ENCODE measurements around the gene ZMYND11.
"Not testable (repeated sequence)": the region's sequence is repeated elsewhere in the genome, so short reads cannot be mapped to it uniquely, and the experiment has no call there.

Gene ZMYND11

DNA sequence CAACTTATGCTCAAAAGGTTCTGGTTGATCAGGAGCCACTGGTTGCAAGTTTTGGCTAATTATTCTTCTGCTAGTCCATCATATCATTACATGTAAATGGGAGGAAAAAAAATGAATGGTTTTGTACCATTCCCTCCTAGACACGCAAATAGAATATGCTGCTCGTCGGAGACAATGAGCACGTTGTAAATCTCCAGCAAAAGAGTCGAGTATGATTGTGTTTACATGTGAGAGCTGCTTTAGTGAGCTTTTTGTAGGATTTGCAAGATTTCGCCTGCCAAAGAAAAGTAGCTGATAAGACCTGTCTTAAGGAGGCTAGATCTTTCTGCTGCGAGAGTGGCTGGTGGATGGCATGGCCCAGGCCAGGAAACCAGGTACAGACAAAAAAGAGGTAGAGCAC lies 109.0 kb downstream of the ZMYND11 start:
- no peak for DNase-seq (ENCODE audit: low read depth, low spot score)

DNA sequence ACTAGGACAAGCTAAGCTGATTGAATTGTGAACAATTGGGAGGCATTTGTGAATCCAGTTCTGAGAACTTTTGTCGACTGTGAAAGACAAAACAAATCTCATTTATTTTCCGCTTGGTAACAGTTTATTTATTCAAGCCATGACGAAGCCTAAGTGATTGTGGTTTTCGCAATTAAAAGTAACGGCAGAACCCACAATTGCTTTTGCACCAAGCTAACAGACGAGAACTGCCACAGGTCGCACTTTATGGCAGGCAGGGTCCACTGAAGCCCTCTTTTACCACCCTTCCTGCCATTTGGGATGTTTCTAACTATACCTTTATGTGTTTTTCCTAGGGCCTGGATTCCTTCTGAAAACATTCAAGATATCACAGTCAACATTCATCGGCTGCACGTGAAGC lies 111.2 kb downstream of the ZMYND11 start:
- no peak for DNase-seq (ENCODE audit: low read depth, low spot score)

DNA sequence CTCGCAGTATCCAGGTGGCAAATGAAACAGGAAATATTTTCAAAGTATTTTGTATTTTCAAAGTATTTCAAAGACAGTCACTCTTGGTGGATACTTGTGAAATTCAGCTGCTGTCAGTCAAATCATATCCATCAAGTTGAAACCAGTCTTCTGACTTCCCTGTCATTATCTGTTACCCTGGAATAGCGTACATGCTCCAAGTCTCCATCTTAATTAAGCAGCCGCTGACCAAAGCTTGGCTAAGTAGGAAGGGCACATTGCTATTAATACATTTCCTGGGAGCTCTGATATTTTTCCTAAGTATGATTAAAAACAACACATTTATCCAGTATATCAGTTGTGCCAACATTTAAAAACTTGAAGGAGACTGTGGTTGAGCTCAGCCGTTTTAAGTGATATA lies 112.2 kb downstream of the ZMYND11 start:
- no peak for DNase-seq (ENCODE audit: low read depth, low spot score)

DNA sequence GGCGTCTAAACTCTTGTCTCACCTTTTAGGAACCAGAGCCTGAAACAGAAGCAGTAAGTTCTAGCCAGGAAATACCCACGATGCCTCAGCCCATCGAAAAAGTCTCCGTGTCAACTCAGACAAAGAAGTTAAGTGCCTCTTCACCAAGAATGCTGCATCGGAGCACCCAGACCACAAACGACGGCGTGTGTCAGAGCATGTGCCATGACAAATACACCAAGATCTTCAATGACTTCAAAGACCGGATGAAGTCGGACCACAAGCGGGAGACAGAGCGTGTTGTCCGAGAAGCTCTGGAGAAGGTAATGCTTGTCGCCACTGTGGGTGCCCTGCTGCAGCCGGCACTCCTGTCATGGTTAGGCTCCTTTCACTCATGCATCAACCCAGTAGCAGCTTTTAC lies 113.1 kb downstream of the ZMYND11 start:
- no peak for DNase-seq (ENCODE audit: low read depth, low spot score)

DNA sequence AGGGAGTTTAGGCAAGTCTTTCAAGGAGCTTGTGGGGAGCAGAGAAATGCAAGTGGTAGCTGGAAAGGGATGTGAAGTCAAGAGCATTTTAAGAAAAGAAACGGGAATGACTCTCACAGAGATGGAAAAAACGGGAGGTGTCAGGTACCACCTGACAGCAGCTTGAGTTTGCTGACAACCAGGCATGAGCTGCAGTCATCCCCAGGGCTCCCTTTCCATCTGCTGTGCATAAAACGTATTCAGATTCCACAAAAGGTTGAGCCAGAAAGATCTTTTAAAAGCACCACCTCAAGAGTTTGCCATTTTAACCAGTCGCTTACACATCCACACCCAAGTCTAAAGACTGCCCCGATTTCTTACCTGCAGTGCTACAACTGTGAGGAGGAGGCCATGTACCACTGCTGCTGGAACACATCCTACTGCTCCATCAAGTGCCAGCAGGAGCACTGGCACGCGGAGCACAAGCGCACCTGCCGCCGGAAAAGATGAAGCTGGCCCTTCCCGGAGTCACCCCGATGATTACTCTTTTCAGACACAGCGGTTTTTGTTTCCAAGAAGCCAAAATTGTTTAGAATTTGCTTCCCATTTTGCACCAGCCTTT lies 116.8 kb downstream of the ZMYND11 start:
- DNase-seq (ENCODE audit: low read depth, low spot score), result no peak

DNA sequence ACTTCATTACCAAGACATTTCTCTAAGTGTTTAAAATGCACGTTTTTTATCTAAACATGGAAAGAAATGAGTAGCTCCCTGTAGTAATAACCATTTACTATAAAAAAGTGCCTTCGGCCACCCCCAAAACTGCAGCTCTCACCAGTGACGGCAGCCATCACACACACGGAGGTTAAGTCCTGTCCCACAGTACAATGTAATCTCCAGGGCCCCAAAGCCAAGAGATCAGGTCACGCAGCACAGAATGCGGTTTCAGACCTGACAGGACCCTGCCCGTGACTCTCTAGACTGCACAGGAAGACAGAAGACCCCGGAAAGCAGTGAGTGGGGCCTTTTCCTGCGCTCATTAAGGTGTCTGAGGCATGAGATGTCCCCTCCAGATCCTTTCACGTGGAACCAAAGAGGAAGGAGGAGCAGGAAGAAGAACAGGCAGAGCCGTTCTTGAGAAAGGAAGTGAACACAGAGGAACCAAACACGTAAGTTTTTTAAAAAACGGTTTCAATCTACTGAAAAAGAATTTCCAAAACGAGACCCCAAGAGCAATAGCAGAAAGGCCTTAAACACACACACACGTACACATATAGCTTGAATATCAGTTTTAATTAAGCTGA lies 125.7 kb downstream of the ZMYND11 start:
- DNase-seq (ENCODE audit: low read depth, low spot score), result no peak

DNA sequence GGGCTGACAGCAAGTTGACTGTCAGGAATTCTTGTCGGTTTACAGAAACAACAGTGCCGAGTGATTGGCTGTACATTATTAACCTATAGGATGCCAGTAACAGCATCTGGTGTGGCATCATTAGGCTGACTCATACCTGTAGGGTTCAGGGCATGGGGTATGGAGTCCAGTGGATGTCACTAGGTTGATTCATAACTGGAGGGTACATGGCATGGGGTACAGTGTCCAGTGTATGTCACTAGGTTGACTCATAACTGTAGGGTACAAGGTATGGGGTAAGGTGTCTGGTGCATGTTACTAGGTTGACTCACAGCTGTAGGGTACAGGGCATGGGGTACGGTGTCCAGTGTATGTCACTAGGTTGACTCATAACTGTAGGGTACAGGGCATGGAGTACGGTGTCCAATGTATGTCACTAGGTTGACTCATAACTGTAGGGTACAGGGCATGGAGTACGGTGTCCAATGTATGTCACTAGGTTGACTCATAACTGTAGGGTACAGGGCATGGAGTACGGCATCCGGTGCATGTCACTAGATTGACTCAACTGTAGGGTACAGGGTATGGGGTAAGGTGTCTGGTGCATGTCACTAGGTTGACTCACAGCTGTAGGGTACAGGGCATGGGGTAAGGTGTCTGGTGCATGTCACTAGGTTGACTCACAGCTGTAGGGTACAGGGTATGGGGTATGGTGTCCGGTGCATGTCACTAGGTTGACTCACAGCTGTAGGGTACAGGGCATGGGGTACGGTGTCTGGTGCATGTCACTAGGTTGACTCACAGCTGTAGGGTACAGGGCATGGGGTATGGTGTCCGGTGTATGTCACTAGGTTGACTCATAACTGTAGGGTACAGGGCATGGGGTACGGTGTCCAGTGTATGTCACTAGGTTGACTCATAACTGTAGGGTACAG lies 129.2 kb downstream of the ZMYND11 start:
- DNase-seq (ENCODE audit: low read depth, low spot score), result not testable (repeated sequence)

DNA sequence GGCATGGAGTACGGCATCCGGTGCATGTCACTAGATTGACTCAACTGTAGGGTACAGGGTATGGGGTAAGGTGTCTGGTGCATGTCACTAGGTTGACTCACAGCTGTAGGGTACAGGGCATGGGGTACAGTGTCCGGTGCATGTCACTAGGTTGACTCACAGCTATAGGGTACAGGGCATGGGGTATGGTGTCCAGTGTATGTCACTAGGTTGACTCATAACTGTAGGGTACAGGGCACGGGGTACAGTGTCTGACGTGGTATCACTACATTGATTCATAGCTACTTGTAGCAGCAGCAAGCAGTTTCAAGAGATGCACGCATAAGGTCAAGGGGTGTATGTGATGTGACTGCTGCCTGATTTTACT lies 129.8 kb downstream of the ZMYND11 start:
- not testable (repeated sequence) for DNase-seq (ENCODE audit: low read depth, low spot score)

DNA sequence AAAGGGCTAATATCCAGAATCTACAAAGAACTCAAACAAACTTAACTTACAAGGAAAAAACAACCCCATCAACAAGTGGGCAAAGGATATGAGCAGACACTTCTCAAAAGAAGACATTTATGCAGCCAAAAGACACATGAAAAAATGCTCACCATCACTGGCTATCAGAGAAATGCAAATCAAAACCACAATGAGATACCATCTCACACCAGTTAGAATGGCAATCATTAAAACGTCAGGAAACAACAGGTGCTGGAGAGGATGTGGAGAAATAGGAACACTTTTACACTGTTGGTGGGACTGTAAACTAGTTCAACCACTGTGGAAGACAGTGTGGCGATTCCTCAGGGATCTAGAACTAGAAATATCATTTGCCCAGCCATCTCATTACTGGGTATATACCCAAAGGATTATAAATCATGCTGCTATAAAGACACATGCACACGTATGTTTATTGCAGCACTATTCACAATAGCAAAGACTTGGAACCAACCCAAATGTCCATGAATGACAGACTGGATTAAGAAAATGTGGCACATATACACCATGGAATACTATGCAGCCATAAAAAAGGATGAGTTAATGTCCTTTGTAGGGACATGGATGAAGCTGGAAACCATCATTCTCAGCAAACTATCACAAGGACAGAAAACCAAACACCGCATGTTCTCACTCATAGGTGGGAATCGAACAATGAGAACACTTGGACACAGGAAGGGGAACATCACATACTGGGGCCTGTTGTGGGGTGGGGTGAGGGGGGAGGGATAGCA lies 130.7 kb downstream of the ZMYND11 start:
- DNase-seq (ENCODE audit: low read depth, low spot score), result not testable (repeated sequence)

DNA sequence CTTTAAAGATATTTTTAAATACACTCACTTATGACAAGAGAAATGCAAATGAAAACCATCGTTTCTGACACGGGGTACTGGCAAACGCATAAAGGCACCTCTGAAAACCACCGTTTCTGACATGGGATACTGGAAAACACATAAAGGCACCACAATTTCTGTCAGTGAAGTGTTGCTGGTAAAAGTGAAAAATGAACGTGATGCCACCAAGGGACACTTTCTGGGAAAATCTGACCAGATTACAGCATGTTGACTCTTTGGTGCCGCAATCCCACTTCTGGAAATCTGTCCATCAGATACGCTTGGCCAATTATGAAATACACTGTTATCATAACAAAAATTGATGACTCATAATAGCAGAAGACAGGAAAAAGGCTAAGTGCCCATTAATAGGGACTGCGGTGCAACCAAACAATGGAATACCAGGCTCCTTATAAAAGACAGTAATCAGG lies 131.7 kb downstream of the ZMYND11 start:
- no peak for DNase-seq (ENCODE audit: low read depth, low spot score)

DNA sequence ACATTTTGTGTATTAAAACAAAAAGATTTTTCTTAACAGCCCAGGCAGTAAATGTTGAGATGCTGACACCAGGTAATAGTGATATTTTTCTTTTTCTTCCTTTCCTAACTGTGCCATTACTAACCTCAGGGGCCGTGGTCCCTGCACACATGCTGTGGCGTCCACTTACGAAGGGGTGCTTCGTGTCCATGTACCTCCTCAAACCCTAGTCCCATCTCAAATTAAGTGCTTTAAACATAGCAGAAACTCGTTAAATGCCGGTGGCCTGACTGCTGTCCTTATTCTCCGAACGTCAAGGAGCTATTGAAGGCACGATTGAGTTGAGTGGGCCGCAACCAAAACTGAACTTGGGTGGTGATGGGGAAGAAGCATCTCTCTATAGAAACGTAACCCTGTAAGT lies 132.4 kb downstream of the ZMYND11 start:
- no peak for DNase-seq (ENCODE audit: low read depth, low spot score)

DNA sequence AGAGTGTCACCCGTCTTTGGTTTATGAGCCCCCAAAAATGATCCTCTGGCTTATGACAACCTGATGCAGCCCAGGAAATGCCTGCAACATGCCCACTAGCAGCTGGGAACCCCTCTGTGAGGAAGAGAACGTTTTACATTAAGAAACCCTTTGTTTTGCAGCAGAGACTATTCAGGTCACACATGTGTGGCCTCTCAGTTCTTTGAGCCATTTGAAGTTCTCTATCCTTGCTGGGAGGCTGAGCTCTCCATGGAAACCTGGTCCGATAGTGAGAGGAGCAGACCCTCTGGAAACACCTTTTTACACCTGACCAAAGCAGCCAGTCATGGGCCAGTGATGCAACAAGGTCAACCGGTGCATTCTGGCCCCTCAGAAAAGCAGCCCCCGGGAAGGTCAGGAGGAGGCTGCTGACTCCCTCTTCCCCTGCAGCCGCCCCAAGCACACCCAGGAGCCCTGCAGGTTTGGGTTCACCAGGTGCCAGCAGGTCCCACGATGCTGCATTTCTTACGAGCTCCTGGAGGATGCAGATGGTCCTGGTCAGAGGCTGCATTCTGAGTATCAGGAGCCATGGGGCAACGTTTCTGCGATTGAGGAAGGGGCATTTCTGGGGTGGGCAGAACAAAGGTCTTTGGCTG lies 134.3 kb downstream of the ZMYND11 start:
- no peak for DNase-seq (ENCODE audit: low read depth, low spot score)

DNA sequence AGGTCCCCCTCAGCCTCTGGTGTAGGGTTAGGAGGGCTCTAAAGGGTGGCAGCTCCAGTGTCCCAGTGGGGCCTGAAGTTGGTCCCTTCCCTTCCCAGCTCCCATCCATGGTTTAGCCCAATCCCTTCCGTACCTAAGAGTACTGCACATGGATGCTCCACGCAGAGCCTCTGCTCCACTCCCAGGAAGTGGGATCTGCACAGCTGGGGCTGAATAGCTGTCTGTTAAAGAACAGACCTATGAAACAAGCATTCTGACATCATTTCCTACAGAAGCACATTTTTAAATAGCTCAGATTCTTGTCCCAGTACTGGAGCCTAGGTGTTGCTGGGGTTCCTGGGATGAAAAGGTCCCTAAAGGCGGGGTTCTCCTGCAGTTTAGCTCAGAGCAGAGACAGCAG lies 135.9 kb downstream of the ZMYND11 start:
- no peak for DNase-seq (ENCODE audit: low read depth, low spot score)

DNA sequence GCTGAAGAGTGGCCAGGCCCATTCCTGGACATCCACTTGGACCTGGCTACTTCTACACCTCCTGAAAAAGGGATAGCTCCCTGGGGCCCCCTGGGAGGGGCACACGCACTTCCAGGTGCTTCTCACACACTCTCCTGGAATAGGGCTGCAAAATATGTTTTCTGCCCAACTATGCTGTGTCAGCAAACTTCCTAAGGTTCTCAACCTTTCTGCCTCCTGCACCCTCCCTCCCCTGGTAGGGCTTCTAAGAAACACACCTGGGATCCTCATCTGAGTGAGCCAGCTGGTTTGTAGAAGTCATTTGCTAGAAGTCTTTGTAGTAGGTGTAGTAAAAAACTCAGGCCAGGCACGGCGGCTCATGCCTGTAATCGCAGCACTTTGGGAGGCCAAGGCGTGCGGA lies 136.5 kb downstream of the ZMYND11 start:
- DNase-seq (ENCODE audit: low read depth, low spot score), result no peak

DNA sequence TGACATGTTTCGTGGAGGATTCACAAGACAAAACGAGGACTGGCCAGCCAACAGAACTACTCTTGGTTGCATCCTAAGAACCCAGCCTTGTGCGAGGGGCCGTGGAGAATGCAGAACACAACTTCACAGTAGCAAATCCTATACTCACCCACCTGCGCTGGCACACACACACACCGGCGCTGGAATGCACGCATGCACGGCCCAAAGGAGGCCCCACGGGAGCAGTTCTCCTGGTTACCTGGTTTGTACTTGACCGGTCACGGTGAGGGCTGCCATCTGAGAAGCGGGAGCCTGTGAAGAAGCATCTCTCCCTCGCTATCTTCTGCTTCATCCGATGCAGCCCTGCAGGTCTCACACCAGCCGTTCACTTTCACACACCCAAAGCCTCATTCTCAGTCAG lies 137.8 kb downstream of the ZMYND11 start:
- DNase-seq (ENCODE audit: low read depth, low spot score), result no peak

DNA sequence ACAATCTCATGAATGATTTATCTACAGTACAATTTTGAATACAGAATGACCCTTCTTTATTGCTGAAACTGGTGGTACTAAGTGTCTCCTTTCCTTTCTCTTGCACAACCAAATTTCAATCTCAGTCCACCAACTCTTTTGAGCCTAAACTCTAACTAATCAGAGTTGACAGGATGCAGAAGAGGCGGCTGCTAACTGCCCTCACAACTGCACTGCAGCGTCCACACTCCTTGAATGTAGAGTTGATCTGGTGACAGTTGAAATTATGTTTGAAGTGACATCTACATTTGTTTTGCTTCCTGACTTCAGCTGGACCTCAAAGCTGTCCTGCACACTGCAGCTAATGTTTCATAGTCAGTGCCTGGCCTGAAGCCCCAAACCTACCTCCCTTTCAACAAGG lies 139.6 kb downstream of the ZMYND11 start:
- DNase-seq (ENCODE audit: low read depth, low spot score), result no peak

DNA sequence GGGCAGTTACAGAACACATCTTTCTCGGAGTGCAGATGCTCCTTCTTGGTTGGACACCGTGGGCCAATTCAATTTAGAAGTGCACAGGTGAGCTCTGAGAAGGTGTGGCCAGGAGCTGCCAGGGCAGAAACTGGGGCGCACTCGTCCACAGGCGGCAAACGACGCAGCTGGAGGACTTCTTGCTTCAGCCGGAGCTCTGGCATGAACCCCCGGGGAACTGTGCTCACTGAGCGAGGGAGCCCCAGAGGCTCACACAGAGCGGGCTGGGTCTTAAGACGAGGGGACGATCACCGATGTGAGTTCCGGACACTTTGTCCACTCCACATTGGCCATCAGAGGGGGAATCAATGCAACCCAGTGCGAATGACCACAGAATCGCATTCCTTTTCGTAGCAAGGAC lies 140.4 kb downstream of the ZMYND11 start:
- no peak for DNase-seq (ENCODE audit: low read depth, low spot score)

DNA sequence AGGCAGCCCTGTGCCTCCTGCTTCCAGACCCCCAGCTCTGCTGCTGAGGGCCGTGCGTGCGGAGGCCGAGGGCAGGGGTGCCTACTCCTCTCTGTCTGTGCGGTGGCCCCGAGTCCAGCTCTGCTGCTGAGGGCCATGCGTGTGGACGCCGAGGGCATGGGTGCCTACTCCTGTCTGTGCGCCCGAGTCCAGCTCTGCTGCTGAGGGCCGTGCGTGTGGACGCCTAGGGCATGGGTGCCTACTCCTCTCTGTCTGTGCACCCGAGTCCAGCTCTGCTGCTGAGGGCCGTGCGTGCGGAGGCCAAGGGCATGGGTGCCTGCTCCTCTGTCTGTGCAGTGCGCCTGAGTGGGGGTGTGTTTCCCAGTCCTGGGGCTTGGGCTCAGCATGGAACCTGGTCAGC lies 142.7 kb downstream of the ZMYND11 start:
- DNase-seq (ENCODE audit: low read depth, low spot score), result no peak

DNA sequence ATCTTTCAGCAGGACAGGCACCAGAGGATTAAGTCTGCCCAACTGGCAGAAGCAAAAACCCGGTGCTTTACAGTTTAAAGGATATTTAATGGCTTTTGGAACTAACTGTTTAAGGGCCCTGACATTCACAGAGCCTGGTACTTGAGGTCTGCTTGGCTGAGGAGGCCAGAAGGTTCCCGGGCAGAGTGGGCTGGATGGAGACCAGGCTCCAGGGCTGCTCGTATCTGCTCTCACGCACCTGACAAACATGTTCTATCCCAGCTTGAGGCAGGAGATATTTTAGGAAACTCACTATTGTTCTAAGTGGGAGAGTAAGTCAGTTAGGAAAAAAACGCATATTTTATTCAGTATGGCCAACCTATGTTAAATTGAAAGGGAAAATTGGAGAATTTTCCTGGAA lies 143.5 kb downstream of the ZMYND11 start:
- DNase-seq (ENCODE audit: low read depth, low spot score), result no peak

DNA sequence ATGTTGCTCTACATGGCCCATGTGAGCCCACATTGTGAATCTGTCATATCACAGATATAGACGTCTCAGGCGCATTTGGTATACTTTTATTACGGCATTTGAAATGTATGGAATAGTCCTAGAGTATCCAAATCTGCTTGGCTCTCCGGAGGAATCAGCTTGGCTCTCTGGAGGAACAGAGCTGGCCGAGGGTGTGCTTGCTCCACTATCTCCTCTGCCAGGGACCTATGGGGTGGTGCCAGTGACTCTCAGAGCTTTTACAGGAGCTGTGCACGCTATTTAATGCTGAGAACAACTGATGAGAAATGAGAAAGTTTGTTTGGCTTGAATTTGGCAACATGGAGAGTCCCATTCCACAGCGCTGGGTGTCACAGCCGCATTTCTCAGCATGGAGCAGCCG lies 144.0 kb downstream of the ZMYND11 start:
- no peak for DNase-seq (ENCODE audit: low read depth, low spot score)

DNA sequence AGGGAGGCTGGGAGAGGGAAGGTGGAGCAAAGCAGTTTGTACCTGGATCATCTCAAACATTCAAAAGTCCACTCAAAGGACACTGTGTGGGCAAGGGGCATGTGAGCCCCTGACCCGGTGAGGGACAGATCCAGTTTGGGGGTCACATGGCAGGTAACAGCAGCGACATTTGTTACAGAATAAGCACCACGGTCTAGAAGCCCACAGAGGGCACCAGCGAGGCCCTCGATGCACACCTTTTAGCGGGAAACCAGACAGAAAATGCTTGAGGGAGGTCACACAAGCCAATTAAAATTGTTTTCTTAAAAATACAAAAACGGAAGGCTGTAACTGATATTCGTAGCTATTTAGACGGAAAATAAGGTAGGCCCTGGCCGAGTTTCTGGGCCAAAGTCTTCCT lies 144.4 kb downstream of the ZMYND11 start:
- no peak for DNase-seq (ENCODE audit: low read depth, low spot score)

Measured in activated CD4-positive, CD25-positive, alpha-beta regulatory T cell treated with anti-CD3 and anti-CD28 coated beads, Interleukin-2, amount 50 U/mL, for 16 hours (primary cell).